GM15510 (cell line): ENCODE results near the gene EDARADD.

Experiments used
- POLR2A ChIP-seq: IDR thresholded peaks from 3 replicates; pipeline ENCODE4 v1.6.1; 2011; ENCODE audit warnings: borderline replicate concordance; ENCODE audit not compliant: insufficient read length; ENCODE audit errors: extremely low read depth

EDARADD gene

GRCh38 chr1:236511735-236512418 is 117.8 kb downstream of the EDARADD start:
- no peak for TF ChIP-seq POLR2A

GRCh38 chr1:236514703-236515442 is 120.8 kb downstream of the EDARADD start:
- TF ChIP-seq POLR2A, result no peak

GRCh38 chr1:236515443-236515958 is 121.4 kb downstream of the EDARADD start:
- TF ChIP-seq POLR2A, result no peak

GRCh38 chr1:236516929-236517704 is 123.0 kb downstream of the EDARADD start:
- no peak for TF ChIP-seq POLR2A

GRCh38 chr1:236518322-236518721 is 124.2 kb downstream of the EDARADD start:
- no peak for TF ChIP-seq POLR2A

- no peak for TF ChIP-seq POLR2A
Observed at GRCh38 chr1:236520445-236521005, 126.4 kb downstream of the EDARADD start.

GRCh38 chr1:236522937-236523703 is 129.0 kb downstream of the EDARADD start:
- no peak for TF ChIP-seq POLR2A

GRCh38 chr1:236523704-236524141 is 129.6 kb downstream of the EDARADD start, which contains the start of gene LGALS8:
Gene LGALS8, plus strand, starts transcription at chr1:236523982. Its CDS starts 2,089 bp downstream, at chr1:236526071.
- TF ChIP-seq POLR2A, result peak; percentile 53

- peak; percentile 14 for TF ChIP-seq POLR2A
Observed at GRCh38 chr1:236524142-236524894, 130.2 kb downstream of the EDARADD start.

GRCh38 chr1:236524895-236525184 is 130.8 kb downstream of the EDARADD start:
- TF ChIP-seq POLR2A, result no peak

GRCh38 chr1:236526079-236526478 is 132.0 kb downstream of the EDARADD start:
- TF ChIP-seq POLR2A, result no peak

- TF ChIP-seq POLR2A, result no peak
Observed at GRCh38 chr1:236530286-236530685, 136.2 kb downstream of the EDARADD start.

GRCh38 chr1:236530959-236531358 is 136.9 kb downstream of the EDARADD start:
- no peak for TF ChIP-seq POLR2A
